ENCODE measurements around the gene COL4A2.

The COL4A2 gene

GRCh38 chr13:110342474-110342873 is 35.4 kb downstream of the COL4A2 start:
- H3K27ac ChIP-seq = peak overlapping the region; percentile 99
- in situ Hi-C loops (cut with HindIII; ENCODE audit: low pct_ligation_motif_present, low sequenced_read_pairs) = no loop called here
- no peaks in the 10 kb centered on the region for H3K27me3 ChIP-seq (replicated peaks)
- no peak overlapping the region for H3K4me3 ChIP-seq (ENCODE audit: low read depth, low read length)
- peaks cover 27% of the 10 kb centered on the region for H3K36me3 ChIP-seq (replicated peaks)
- DNase-seq = no peak
- peak; percentile 6 for TF ChIP-seq CTCF (IDR thresholded peaks at IDR 0.05; ENCODE audit: low read depth, low read length, missing control alignments)

DNA sequence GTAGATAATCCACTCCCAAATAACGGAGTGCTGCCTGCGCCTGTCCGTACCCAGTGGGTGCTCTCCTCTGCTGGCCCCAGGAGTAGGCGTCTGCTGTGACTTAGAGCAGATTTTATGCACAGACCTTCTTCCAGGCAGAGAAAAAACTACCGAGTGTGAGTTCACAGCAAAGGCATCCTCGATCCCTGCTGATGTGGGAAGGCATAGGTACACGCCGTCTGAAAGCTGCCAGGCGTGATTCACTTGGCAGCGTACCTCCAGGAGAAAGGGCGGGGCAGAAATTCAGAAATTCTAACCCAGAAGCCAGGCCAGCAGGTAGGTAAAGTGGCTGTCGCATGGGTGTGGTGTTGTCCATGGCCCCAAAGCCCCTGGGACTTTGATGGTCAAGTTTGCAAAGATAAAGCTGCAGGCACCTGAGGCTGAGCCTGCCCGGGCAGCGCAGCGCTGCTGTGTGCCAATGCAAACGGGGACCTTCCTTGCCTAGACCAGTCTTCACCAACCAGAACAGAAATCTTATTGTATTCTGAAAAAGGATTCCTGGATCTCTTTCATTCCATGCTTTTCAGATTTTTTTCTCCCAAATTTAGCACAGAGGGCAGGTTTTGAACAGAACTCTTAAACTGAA is 36.3 kb downstream of the COL4A2 start:
- no peaks in the 10 kb centered on the region for H3K27me3 ChIP-seq (replicated peaks)
- in situ Hi-C loops (cut with HindIII; ENCODE audit: low pct_ligation_motif_present, low sequenced_read_pairs) = no loop called here
- DNase-seq = no peak
- peaks cover 32% of the 10 kb centered on the region for H3K36me3 ChIP-seq (replicated peaks)
- H3K4me3 ChIP-seq (ENCODE audit: low read depth, low read length) = no peak overlapping the region
- H3K27ac ChIP-seq = peak overlapping the region; percentile 99
- no peak for TF ChIP-seq CTCF (IDR thresholded peaks at IDR 0.05; ENCODE audit: low read depth, low read length, missing control alignments)

DNA sequence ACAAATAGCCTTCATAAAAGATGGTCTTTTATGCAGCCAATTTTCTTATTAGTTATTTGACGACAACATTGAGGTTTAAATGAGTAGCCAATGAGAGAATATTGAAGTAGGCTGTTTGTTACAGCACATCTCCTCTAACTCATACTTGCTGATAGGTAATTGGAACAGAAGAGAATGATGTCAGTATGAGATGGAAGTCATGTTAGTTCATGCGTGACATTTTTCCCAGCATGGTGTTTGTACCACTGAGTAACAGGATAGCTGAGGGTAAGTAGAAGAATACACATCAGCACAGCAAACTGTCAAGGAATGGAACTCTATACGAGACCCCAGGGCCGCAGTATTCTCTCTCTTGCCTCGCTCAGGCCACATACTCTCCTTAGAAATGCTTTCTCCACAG is 37.2 kb downstream of the COL4A2 start:
- no peak for DNase-seq
- no peak for TF ChIP-seq CTCF (IDR thresholded peaks at IDR 0.05; ENCODE audit: low read depth, low read length, missing control alignments)
- in situ Hi-C loops (cut with HindIII; ENCODE audit: low pct_ligation_motif_present, low sequenced_read_pairs) = no loop called here
- H3K4me3 ChIP-seq (ENCODE audit: low read depth, low read length) = no peak overlapping the region
- no peaks in the 10 kb centered on the region for H3K27me3 ChIP-seq (replicated peaks)
- peak overlapping the region; percentile 99 for H3K27ac ChIP-seq
- peaks cover 32% of the 10 kb centered on the region for H3K36me3 ChIP-seq (replicated peaks)

DNA sequence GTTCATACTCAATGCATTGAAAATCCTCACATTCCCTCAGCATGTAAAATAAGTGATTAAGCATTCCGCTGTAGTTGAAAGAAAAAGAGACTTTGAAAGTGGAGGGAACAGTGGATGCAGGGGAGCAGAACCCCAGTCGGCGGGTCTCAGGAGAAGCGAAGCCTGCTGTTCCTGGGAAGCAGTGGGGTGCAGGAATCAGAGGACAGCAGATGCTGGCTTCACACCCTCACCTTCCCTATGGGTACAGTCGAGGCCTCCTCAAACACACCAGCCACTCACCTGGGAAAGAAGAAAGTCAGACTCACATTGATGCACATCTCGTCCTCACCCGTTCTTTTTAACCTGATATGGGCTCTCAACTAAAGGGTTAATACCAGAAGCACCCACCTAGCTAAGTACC is 38.2 kb downstream of the COL4A2 start:
- Histone ChIP-seq H3K36me3 (replicated peaks) (peaks cover 39% of the 10 kb centered on the region), H3K27me3 (replicated peaks) (no peaks in the 10 kb centered on the region), H3K27ac (peak overlapping the region; percentile 99), H3K4me3 (ENCODE audit: low read depth, low read length) (no peak overlapping the region)
- no peak for DNase-seq
- no peak for TF ChIP-seq CTCF (IDR thresholded peaks at IDR 0.05; ENCODE audit: low read depth, low read length, missing control alignments)
- in situ Hi-C loops (cut with HindIII; ENCODE audit: low pct_ligation_motif_present, low sequenced_read_pairs) = no loop called here

- peaks cover 37% of the 10 kb centered on the region for H3K36me3 ChIP-seq (replicated peaks)
- H3K27ac ChIP-seq = peak overlapping the region; percentile 99
- in situ Hi-C loops (cut with HindIII; ENCODE audit: low pct_ligation_motif_present, low sequenced_read_pairs) = no loop called here
- TF ChIP-seq CTCF (IDR thresholded peaks at IDR 0.05; ENCODE audit: low read depth, low read length, missing control alignments) = no peak
- no peak for DNase-seq
- H3K4me3 ChIP-seq (ENCODE audit: low read depth, low read length) = no peak overlapping the region
- H3K27me3 ChIP-seq (replicated peaks) = no peaks in the 10 kb centered on the region
Measured at GRCh38 chr13:110345701-110346100, 38.6 kb downstream of the COL4A2 start.

DNA sequence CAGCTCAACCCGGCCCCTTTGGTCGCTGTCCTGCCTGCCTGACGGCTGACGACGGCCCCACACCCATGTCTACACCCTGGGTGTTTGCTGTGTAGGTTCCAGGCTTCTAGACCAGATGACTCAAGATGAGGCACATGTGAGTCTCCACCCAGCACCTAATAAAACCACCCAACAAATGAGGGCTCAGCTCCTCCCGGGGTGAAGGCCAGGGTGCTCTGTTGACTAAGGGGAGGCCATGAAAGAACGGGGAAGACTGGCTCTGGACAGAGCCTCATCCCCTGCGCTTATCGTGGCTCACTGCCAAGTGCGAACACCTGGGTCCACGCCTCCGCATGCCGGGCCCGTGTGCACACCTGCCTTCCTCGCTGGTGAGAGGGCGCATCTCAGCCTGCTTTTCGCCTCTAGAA is 39.6 kb downstream of the COL4A2 start:
- Histone ChIP-seq H3K36me3 (replicated peaks) (peaks cover 43% of the 10 kb centered on the region), H3K27me3 (replicated peaks) (no peaks in the 10 kb centered on the region), H3K27ac (peak overlapping the region; percentile 99), H3K4me3 (ENCODE audit: low read depth, low read length) (no peak overlapping the region)
- no peak for TF ChIP-seq CTCF (IDR thresholded peaks at IDR 0.05; ENCODE audit: low read depth, low read length, missing control alignments)
- in situ Hi-C loops (cut with HindIII; ENCODE audit: low pct_ligation_motif_present, low sequenced_read_pairs) = no loop called here
- DNase-seq = no peak
